H1 (cell line): Measurements from ENCODE around the gene PCDH11Y. TPM values are rescaled to one million over a fixed set of nuclear protein-coding genes. Genes with fewer than 3 reads are reported as not detected.
A peak's percentile ranks its signal among the peaks of the same experiment; 100 is the strongest.
"Not testable (repeated sequence)": the region's sequence is repeated elsewhere in the genome, so short reads cannot be mapped to it uniquely, and the experiment has no call there.

Experiments used
- CTCF ChIA-PET: fragments of 300-600 bp; sonication (Branson Sonifier 250); formaldehyde crosslinking; loops from one replicate; lab custom pipeline; 2021; ENCODE audit not compliant: partially characterized antibody; lab: Charles Lee
- POLR2A ChIA-PET: fragments of 300-600 bp; sonication (Branson Sonifier 250); formaldehyde crosslinking; loops from one replicate; lab custom pipeline; 2021; ENCODE audit warnings: inconsistent platforms; ENCODE audit not compliant: partially characterized antibody; lab: Charles Lee
- DNase-seq, 2 experiments: peaks; one replicate each; pipeline versions ENCODE4 v3.0.0 to v3.0.0-alpha.2; 2010 to 2022; ENCODE audit warnings: low spot score in 2 of 2, low read depth in 1 of 2, mixed read lengths in 1 of 2
- FAIRE-seq: peaks from 2 replicates; lab custom pipeline; 2011; peaks lifted over from hg19 to GRCh38; lab: Jason Lieb, UNC
- H2AFZ ChIP-seq: 2 replicates; pipeline ENCODE4 v1.8.1; 2012; ENCODE audit warnings: low read length, inconsistent platforms
- H2AK5ac ChIP-seq: 2 replicates; pipeline ENCODE4 v1.6.1; 2013; ENCODE audit warnings: low read depth, low read length
- H2BK120ac ChIP-seq: replicated peaks from 2 replicates; pipeline ENCODE3; 2013; ENCODE audit warnings: low read depth, low read length, inconsistent platforms
- H2BK12ac ChIP-seq: 2 replicates; pipeline ENCODE4 v1.6.1; 2013; ENCODE audit warnings: low read depth, low read length
- H2BK15ac ChIP-seq: 2 replicates; pipeline ENCODE4 v1.6.1; 2013; ENCODE audit warnings: low read length
- H2BK20ac ChIP-seq: 2 replicates; pipeline ENCODE4 v1.6.1; 2013; ENCODE audit warnings: low read length
- H2BK5ac ChIP-seq: 2 replicates; pipeline ENCODE4 v1.6.1; 2013; ENCODE audit warnings: low read depth, low read length
- H3K14ac ChIP-seq: 2 replicates; pipeline ENCODE4 v1.6.1; 2013; ENCODE audit warnings: inconsistent platforms; ENCODE audit not compliant: insufficient read length
- H3K18ac ChIP-seq: 2 replicates; pipeline ENCODE4 v1.6.1; 2013; ENCODE audit warnings: low read length; ENCODE audit errors: extremely low read depth
- H3K23ac ChIP-seq: 2 replicates; pipeline ENCODE4 v1.6.1; 2013; ENCODE audit warnings: inconsistent platforms; ENCODE audit not compliant: insufficient read length
- H3K23me2 ChIP-seq: 2 replicates; pipeline ENCODE4 v1.6.1; 2013; ENCODE audit warnings: low read depth, low read length
- H3K27ac ChIP-seq: 2 replicates; pipeline ENCODE4 v1.6.1; 2011; ENCODE audit warnings: low read depth, low read length, inconsistent platforms
- H3K27me3 ChIP-seq, 4 experiments: replicated peaks in 1 of 4; 1 replicate in 1 of 4; 2 replicates in 3 of 4; pipeline versions ENCODE4 v1.6.1 to v1.8.1; 2011 to 2013; ENCODE audit warnings: low read length in 3 of 4, mild to moderate bottlenecking in 3 of 4, inconsistent platforms in 2 of 4, mixed read lengths in 2 of 4, moderate library complexity in 1 of 4; ENCODE audit not compliant: control insufficient read depth in 3 of 4, insufficient read depth in 3 of 4; ENCODE audit errors: extremely low read depth in 1 of 4
- H3K36me3 ChIP-seq, 4 experiments: 2 replicates each; pipeline versions ENCODE4 v1.6.1 to v1.8.1; 2011 to 2013; ENCODE audit warnings: mild to moderate bottlenecking in 4 of 4, low read length in 3 of 4, moderate library complexity in 2 of 4, control low read depth in 1 of 4, inconsistent platforms in 1 of 4; ENCODE audit not compliant: insufficient read depth in 4 of 4, control insufficient read depth in 2 of 4
- H3K4ac ChIP-seq: replicated peaks from 2 replicates; pipeline ENCODE3; 2013; ENCODE audit warnings: low read length, low read depth, mixed read lengths, inconsistent platforms; ENCODE audit not compliant: insufficient read length
- H3K4me1 ChIP-seq, 4 experiments: replicated peaks in 1 of 4; 1 replicate in 1 of 4; 2 replicates in 3 of 4; pipeline versions ENCODE4 v1.6.1 to v1.8.1; 2011 to 2013; ENCODE audit warnings: low read length in 3 of 4, inconsistent platforms in 2 of 4, mixed read lengths in 1 of 4; ENCODE audit not compliant: insufficient read depth in 4 of 4, control insufficient read depth in 3 of 4
- H3K4me2 ChIP-seq, 2 experiments: 2 replicates each; pipeline versions ENCODE4 v1.6.1 to v1.8.1; 2011 to 2013; ENCODE audit warnings: low read depth in 2 of 2, low read length in 2 of 2, control low read depth in 1 of 2, inconsistent platforms in 1 of 2, mild to moderate bottlenecking in 1 of 2; ENCODE audit not compliant: insufficient read depth in 1 of 2
- H3K4me3 ChIP-seq, 4 experiments: fragments of 200-600, 300-600 bp in 1 of 4; sonication (generic), shearing (Covaris generic), sonication (Bioruptor Twin) in 1 of 4; 2 replicates each; pipeline versions ENCODE4 v1.5.1 to v1.8.1; 2011 to 2016; ENCODE audit warnings: low read length in 4 of 4, low read depth in 3 of 4, control low read depth in 2 of 4, inconsistent platforms in 2 of 4, mild to moderate bottlenecking in 2 of 4, mixed read lengths in 1 of 4, moderate library complexity in 1 of 4; ENCODE audit not compliant: insufficient read depth in 2 of 4; ENCODE audit errors: extremely low read depth in 1 of 4
- H3K56ac ChIP-seq: replicated peaks from 2 replicates; pipeline ENCODE3; 2013; ENCODE audit warnings: low read depth, mild to moderate bottlenecking, mixed read lengths, low read length, inconsistent platforms; ENCODE audit not compliant: insufficient read length
- H3K79me1 ChIP-seq: 2 replicates; pipeline ENCODE4 v1.6.1; 2013; ENCODE audit warnings: low read depth, low read length, control low read depth
- H3K79me2 ChIP-seq, 2 experiments: 2 replicates each; pipeline versions ENCODE4 v1.6.1 to v1.8.1; 2012 to 2013; ENCODE audit warnings: low read length in 2 of 2, mild to moderate bottlenecking in 2 of 2, inconsistent platforms in 1 of 2; ENCODE audit not compliant: insufficient read depth in 2 of 2, control insufficient read depth in 1 of 2
- H3K9ac ChIP-seq, 4 experiments: replicated peaks in 1 of 4; 1 replicate in 1 of 4; 2 replicates in 3 of 4; pipeline versions ENCODE4 v1.6.1 to v1.8.1; 2011 to 2013; ENCODE audit warnings: low read depth in 3 of 4, low read length in 3 of 4, control low read depth in 2 of 4, mild to moderate bottlenecking in 2 of 4, moderate library complexity in 2 of 4, inconsistent platforms in 1 of 4; ENCODE audit errors: extremely low read depth in 1 of 4
- H3K9me3 ChIP-seq, 2 experiments: 2 replicates each; pipeline versions ENCODE4 v1.6.1 to v1.8.1; 2012 to 2013; ENCODE audit warnings: mild to moderate bottlenecking in 2 of 2, moderate library complexity in 2 of 2, control low read depth in 1 of 2, inconsistent platforms in 1 of 2, low read depth in 1 of 2, low read length in 1 of 2, mixed read lengths in 1 of 2; ENCODE audit not compliant: insufficient read depth in 2 of 2
- H4K20me1 ChIP-seq, 2 experiments: replicated peaks in 1 of 2; 2 replicates each; pipeline versions ENCODE3 to v1.8.1; 2011 to 2013; ENCODE audit warnings: inconsistent platforms in 2 of 2, low read length in 2 of 2, mild to moderate bottlenecking in 1 of 2; ENCODE audit not compliant: insufficient read depth in 2 of 2, control insufficient read depth in 1 of 2
- H4K5ac ChIP-seq: 2 replicates; pipeline ENCODE4 v1.6.1; 2013; ENCODE audit warnings: low read length, low read depth, mixed read lengths, inconsistent platforms; ENCODE audit not compliant: insufficient read length
- H4K8ac ChIP-seq: 2 replicates; pipeline ENCODE4 v1.8.0; 2013; ENCODE audit warnings: mild to moderate bottlenecking, moderate library complexity, low read length, inconsistent platforms; ENCODE audit not compliant: insufficient read depth; ENCODE audit errors: extremely low read depth
- H4K91ac ChIP-seq: replicated peaks from 2 replicates; pipeline ENCODE3; 2013; ENCODE audit warnings: low read length, mixed read lengths, inconsistent platforms; ENCODE audit not compliant: insufficient read length
- TAF1 ChIP-seq: IDR thresholded peaks from 2 replicates; pipeline ENCODE4 v1.6.1; 2011; ENCODE audit warnings: mild to moderate bottlenecking, low read depth, low read length
- WGBS, 2 experiments: shearing (Covaris generic) in 1 of 2; methylation state at CpG; one replicate each; pipeline versions ENCODE4 v1.1.6 to v1.1.7; 2013 to 2015; ENCODE audit warnings: low lambda C conversion rate in 2 of 2, mixed read lengths in 2 of 2, inconsistent platforms in 1 of 2, low coverage in 1 of 2, missing lambda C conversion rate in 1 of 2; ENCODE audit not compliant: insufficient replicate concordance in 2 of 2, insufficient coverage in 1 of 2, insufficient read length in 1 of 2; ENCODE audit errors: extremely low coverage in 1 of 2, missing lambda C conversion rate in 1 of 2; 5-methylcytosine and 5-hydroxymethylcytosine counted together
- long read RNA-seq, 2 experiments: library from RNA in 1 of 2; library from capped mRNA in 1 of 2; stranded (forward); transcript quantifications; one replicate each; pipeline ENCODE4 v2.0.0, GENCODE V29; 2021; ENCODE audit warnings: inconsistent platforms in 1 of 2
- polyA minus RNA-seq, 3 experiments: library from RNA; depleted of rRNA, polyadenylated mRNA; stranded (reverse); fragments of >200 nt; gene quantifications; 1 replicate in 2 of 3; 2 replicates in 1 of 3; pipeline ENCODE4 v1.2.3, GENCODE V29; 2011
- polyA plus RNA-seq, 7 experiments: library from polyadenylated mRNA; depleted of rRNA in 3 of 7; stranded (reverse) in 5 of 7; unstranded in 2 of 7; fragments of >200 nt in 5 of 7; fragments of 200-250 nt in 2 of 7; gene quantifications; 1 replicate in 5 of 7; 2 replicates in 1 of 7; 4 replicates in 1 of 7; pipeline versions ENCODE4 v1.2.1 to v1.2.3, GENCODE V29; 2011 to 2013; ENCODE audit warnings: missing spikeins in 2 of 7, mixed read lengths in 2 of 7
- total RNA-seq: library from RNA; stranded (reverse); fragmentation: NEBNext Ultra II Directional; extraction: Animal tissue kit (Norgen Biotek cat#: 25700); gene quantifications from 2 replicates; pipeline ENCODE4 v1.2.1, GENCODE V29; 2021

PCDH11Y gene, protein sequence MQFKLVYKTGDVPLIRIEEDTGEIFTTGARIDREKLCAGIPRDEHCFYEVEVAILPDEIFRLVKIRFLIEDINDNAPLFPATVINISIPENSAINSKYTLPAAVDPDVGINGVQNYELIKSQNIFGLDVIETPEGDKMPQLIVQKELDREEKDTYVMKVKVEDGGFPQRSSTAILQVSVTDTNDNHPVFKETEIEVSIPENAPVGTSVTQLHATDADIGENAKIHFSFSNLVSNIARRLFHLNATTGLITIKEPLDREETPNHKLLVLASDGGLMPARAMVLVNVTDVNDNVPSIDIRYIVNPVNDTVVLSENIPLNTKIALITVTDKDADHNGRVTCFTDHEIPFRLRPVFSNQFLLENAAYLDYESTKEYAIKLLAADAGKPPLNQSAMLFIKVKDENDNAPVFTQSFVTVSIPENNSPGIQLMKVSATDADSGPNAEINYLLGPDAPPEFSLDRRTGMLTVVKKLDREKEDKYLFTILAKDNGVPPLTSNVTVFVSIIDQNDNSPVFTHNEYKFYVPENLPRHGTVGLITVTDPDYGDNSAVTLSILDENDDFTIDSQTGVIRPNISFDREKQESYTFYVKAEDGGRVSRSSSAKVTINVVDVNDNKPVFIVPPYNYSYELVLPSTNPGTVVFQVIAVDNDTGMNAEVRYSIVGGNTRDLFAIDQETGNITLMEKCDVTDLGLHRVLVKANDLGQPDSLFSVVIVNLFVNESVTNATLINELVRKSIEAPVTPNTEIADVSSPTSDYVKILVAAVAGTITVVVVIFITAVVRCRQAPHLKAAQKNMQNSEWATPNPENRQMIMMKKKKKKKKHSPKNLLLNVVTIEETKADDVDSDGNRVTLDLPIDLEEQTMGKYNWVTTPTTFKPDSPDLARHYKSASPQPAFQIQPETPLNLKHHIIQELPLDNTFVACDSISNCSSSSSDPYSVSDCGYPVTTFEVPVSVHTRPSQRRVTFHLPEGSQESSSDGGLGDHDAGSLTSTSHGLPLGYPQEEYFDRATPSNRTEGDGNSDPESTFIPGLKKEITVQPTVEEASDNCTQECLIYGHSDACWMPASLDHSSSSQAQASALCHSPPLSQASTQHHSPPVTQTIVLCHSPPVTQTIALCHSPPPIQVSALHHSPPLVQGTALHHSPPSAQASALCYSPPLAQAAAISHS (N-terminal part only)
- total RNA-seq (7.3 and 9.3 TPM in 2 replicates), polyA plus RNA-seq (2011; rRNA removed) (0.86 and 1.1 TPM in 2 replicates), polyA minus RNA-seq (2011; rRNA and poly(A)+ RNA removed) (7.3 and 8.5 TPM in 2 replicates)
- polyA plus RNA-seq (2011; cell fraction: cytosol; rRNA removed), result 0.89 TPM
- polyA plus RNA-seq (2011; cell fraction: nucleus; rRNA removed), result 1.5 TPM
- polyA plus RNA-seq (2012, experiment 1 of 2), result 0.89 to 1.9 TPM (median 1.3 TPM) in 4 replicates
- 0.05 TPM for polyA plus RNA-seq (2012, experiment 2 of 2)
- polyA plus RNA-seq (2013, experiment 1 of 2), result 3.1 TPM
- 2.8 TPM for polyA plus RNA-seq (2013, experiment 2 of 2)
- 1.3 TPM for polyA minus RNA-seq (2011; cell fraction: cytosol; rRNA and poly(A)+ RNA removed)
- 10.9 TPM for polyA minus RNA-seq (2011; cell fraction: nucleus; rRNA and poly(A)+ RNA removed)
- long read RNA-seq, experiment 1, full-length matches to known transcripts, result 1 of 4 reads
- long read RNA-seq, experiment 1, partial matches to known transcripts, result 1 of 4 reads
- long read RNA-seq, experiment 1, other reads (novel, unspliced or antisense), result 2 of 4 reads
- long read RNA-seq, experiment 2, result 0 reads

DNA sequence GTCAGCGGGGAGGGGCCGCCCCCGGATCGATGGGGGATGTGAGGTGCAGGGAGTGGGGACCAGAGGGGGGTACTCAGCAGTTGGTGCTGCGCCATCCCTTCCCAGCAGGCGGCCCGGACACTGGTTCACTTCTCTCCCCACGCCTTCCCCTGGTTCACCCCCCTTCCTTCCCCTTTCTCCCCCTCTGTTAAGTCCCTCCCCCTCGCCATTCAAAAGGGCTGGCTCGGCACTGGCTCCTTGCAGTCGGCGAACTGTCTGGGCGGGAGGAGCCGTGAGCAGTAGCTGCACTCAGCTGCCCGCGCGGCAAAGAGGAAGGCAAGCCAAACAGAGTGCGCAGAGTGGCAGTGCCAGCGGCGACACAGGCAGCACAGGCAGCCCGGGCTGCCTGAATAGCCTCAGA lies at the start of gene PCDH11Y:
TSS of gene PCDH11Y (plus strand) at position 240 of the 400 bp plus-strand sequence. CDS start 56,804 bp downstream, outside the sequence.
- H3K9ac ChIP-seq, H4K91ac ChIP-seq, H4K5ac ChIP-seq, H2BK15ac ChIP-seq, H4K20me1 ChIP-seq, H2BK5ac ChIP-seq, POLR2A ChIA-PET, H3K27me3 ChIP-seq, H3K4me1 ChIP-seq, H2BK120ac ChIP-seq, FAIRE-seq, H2BK20ac ChIP-seq, H3K23me2 ChIP-seq, H3K27ac ChIP-seq, CTCF ChIA-PET, H3K14ac ChIP-seq, H3K56ac ChIP-seq, H2BK12ac ChIP-seq, H2AK5ac ChIP-seq, H3K79me1 ChIP-seq, H3K23ac ChIP-seq, H4K8ac ChIP-seq, H2AFZ ChIP-seq, H3K18ac ChIP-seq, H3K36me3 ChIP-seq, H3K9me3 ChIP-seq, H3K79me2 ChIP-seq, H3K4ac ChIP-seq: not testable (repeated sequence)
- TF ChIP-seq TAF1, result 0 out of 2 replicates have a peak, but pooled peaks have one; percentile 33
- H3K4me3 ChIP-seq, result peak within 1 kb of the TSS; percentile 33 to 56 (median 42); a peak in 7 of 8 replicates
- peak; percentile 3 to 64 for DNase-seq
- H3K4me2 ChIP-seq, result peak within 1 kb of the TSS; percentile 54 to 57
- WGBS, 2 experiments, result no CpG with 5 or more reads among the region's 21 CpGs
